ENCODE data around the gene HAS3.

GRCh38 chr16:69114976-69115355 is 9.5 kb downstream of the HAS3 start:
- TF ChIP-seq CTCF (IDR thresholded peaks at IDR 0.05) (no peak), POLR2A (IDR thresholded peaks at IDR 0.05) (no peak)
